OCI-LY3 (cell line): Measurements from ENCODE around the gene KAT7.

ENCODE experiments used
- H2AFZ ChIP-seq: fragments of 200-600, 300-600 bp; shearing (Covaris generic); 2 replicates; pipeline ENCODE4 v1.6.0; 2014; ENCODE audit warnings: antibody characterized with exemption, low read depth, low read length
- H3K27ac ChIP-seq: fragments of 200-600, 300-600 bp; sonication (generic); 2 replicates; pipeline ENCODE4 v1.5.1; 2014; ENCODE audit warnings: mild to moderate bottlenecking, low read length, moderate library complexity, mixed read lengths
- H3K27me3 ChIP-seq: fragments of 200-600, 300-600 bp; sonication (generic); 2 replicates; pipeline ENCODE4 v1.6.1; 2014; ENCODE audit warnings: low read depth, low read length, mixed read lengths
- H3K36me3 ChIP-seq: fragments of 200-600, 300-600 bp; sonication (generic); replicated peaks from 2 replicates; pipeline ENCODE3; 2014; ENCODE audit warnings: low read depth, low read length, mixed read lengths
- H3K4me1 ChIP-seq: fragments of 300-600, 200-600 bp; sonication (generic); 2 replicates; pipeline ENCODE4 v1.6.1; 2014; ENCODE audit warnings: low read length, mixed read lengths
- H3K4me2 ChIP-seq: fragments of 200-600, 300-600 bp; sonication (generic); 2 replicates; pipeline ENCODE4 v1.6.1; 2014; ENCODE audit warnings: low read length, mixed read lengths
- H3K4me3 ChIP-seq: fragments of 300-600, 200-600 bp; sonication (generic); 2 replicates; pipeline ENCODE4 v1.5.1; 2014; ENCODE audit warnings: antibody characterized with exemption, mild to moderate bottlenecking, low read length, moderate library complexity
- H3K79me2 ChIP-seq: fragments of 300-600, 200-600 bp; shearing (Covaris generic); 2 replicates; pipeline ENCODE4 v1.6.1; 2014; ENCODE audit warnings: mild to moderate bottlenecking, low read length, mixed read lengths
- H3K9ac ChIP-seq: fragments of 300-600, 200-600 bp; shearing (Covaris generic); 2 replicates; pipeline ENCODE4 v1.6.0; 2014; ENCODE audit warnings: mild to moderate bottlenecking, low read length, moderate library complexity
- H3K9me3 ChIP-seq: fragments of 200-600, 300-600 bp; shearing (Covaris generic); 2 replicates; pipeline ENCODE4 v1.6.1; 2014; ENCODE audit warnings: low read length, mixed read lengths; ENCODE audit not compliant: insufficient read depth
- H4K20me1 ChIP-seq: fragments of 200-600, 300-600 bp; sonication (generic); 2 replicates; pipeline ENCODE4 v1.6.1; 2016; ENCODE audit warnings: low read length, mixed read lengths; ENCODE audit not compliant: insufficient read depth
- EZH2phosphoT487 ChIP-seq: fragments of 200-600 bp; shearing (Covaris generic); IDR thresholded peaks from 2 replicates; pipeline ENCODE4 v1.6.1; 2018; ENCODE audit warnings: antibody characterized with exemption, mixed run types, low read depth
- TF ChIP-seq, protein P1 (sequence below): fragments of 200-600, 300-600 bp; sonication (generic); IDR thresholded peaks from 2 replicates; pipeline ENCODE4 v1.5.1; 2014; ENCODE audit warnings: antibody characterized with exemption, low read length, low read depth

Gene KAT7

DNA sequence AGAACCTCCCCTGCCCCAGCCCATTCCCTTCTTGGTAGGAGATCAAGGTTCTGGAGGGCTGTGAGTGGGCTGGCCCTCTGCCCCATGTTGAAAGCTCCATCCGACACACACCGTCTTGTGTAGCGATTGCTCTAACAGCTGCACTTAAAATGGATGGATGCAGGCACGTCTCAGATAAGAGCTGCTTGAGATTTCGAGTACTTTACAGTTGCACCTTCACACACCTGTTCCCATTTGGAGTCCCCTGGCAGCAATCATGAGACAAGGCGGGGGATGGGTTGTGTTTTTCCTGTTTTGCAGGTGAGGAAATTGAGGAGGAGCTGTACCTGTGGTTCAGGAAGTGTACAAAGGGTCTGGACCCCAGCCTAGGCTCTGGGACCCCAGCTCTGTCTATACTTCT, 85.0 kb downstream of the KAT7 start:
- Histone ChIP-seq H3K9ac (no peak overlapping the region), H3K9me3 (no peaks in the 10 kb centered on the region)
- TF ChIP-seq EZH2phosphoT487 = no peak
- TF ChIP-seq, protein P1, sequence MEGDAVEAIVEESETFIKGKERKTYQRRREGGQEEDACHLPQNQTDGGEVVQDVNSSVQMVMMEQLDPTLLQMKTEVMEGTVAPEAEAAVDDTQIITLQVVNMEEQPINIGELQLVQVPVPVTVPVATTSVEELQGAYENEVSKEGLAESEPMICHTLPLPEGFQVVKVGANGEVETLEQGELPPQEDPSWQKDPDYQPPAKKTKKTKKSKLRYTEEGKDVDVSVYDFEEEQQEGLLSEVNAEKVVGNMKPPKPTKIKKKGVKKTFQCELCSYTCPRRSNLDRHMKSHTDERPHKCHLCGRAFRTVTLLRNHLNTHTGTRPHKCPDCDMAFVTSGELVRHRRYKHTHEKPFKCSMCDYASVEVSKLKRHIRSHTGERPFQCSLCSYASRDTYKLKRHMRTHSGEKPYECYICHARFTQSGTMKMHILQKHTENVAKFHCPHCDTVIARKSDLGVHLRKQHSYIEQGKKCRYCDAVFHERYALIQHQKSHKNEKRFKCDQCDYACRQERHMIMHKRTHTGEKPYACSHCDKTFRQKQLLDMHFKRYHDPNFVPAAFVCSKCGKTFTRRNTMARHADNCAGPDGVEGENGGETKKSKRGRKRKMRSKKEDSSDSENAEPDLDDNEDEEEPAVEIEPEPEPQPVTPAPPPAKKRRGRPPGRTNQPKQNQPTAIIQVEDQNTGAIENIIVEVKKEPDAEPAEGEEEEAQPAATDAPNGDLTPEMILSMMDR = no peak

DNA sequence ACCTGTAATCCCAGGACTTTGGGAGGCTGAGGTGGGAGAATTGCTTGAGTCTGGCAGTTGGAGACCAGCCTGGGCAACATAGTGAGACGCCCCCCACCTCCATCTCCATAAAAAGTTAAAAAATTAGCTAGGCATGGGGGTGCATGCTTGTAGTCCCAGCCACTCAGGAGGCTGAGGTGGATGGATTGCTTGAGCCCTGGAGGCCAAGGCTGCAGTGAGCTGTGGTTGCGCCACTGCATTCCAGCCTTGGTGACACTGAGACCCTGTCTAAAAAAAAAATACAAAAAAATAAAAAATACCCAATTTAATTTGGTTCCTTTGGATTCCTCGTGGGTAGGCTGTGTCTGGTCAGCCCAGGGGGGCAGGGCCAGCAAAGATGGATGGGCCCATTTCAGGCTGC, 85.4 kb downstream of the KAT7 start:
- Histone ChIP-seq H3K27me3 (peaks cover 5% of the 10 kb centered on the region), H3K4me1 (no peaks in the 10 kb centered on the region), H4K20me1 (no peaks in the 10 kb centered on the region), H3K9me3 (no peaks in the 10 kb centered on the region), H3K4me2 (no peak overlapping the region), H3K4me3 (no peak overlapping the region), H3K36me3 (no peaks in the 10 kb centered on the region), H2AFZ (no peak overlapping the region), H3K9ac (no peak overlapping the region), H3K79me2 (no peaks in the 10 kb centered on the region), H3K27ac (no peak overlapping the region)
- TF ChIP-seq, protein P1 = no peak
- no peak for TF ChIP-seq EZH2phosphoT487

More for the DNA sequence above, 85.0 kb downstream of the KAT7 start:
- H3K36me3 ChIP-seq = no peaks in the 10 kb centered on the region
- no peaks in the 10 kb centered on the region for H3K4me1 ChIP-seq
- H2AFZ ChIP-seq = no peak overlapping the region
- no peak overlapping the region for H3K4me2 ChIP-seq
- peaks cover 5% of the 10 kb centered on the region for H3K27me3 ChIP-seq
- no peaks in the 10 kb centered on the region for H3K79me2 ChIP-seq
- H3K4me3 ChIP-seq = no peak overlapping the region
- no peaks in the 10 kb centered on the region for H4K20me1 ChIP-seq
- H3K27ac ChIP-seq = no peak overlapping the region

DNA sequence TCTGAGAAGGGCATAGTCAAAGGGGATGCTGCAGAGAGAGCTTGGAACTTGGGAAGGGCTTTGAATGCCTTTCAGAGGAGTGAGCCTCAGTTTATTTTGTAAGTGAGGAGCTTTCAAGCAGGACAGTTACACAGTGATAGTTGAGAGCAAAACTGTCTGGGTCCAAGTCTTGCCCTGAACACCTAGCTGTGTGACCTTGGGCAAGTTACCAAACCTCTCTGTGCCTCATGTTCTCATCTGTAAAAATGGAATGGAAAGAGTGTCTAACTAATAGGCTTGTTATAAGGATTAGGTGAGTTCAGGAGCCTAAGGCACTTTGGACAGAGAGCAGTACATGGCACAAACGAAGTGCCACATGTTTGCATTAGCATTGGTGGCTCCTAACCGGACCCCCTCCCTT, 86.4 kb downstream of the KAT7 start:
- H3K27me3 ChIP-seq = peaks cover 5% of the 10 kb centered on the region
- no peak overlapping the region for H3K27ac ChIP-seq
- H3K9ac ChIP-seq = no peak overlapping the region
- H3K79me2 ChIP-seq = no peaks in the 10 kb centered on the region
- no peak for TF ChIP-seq EZH2phosphoT487
- TF ChIP-seq, protein P1 = no peak
- no peaks in the 10 kb centered on the region for H3K9me3 ChIP-seq
- H4K20me1 ChIP-seq = no peaks in the 10 kb centered on the region
- H3K4me1 ChIP-seq = no peaks in the 10 kb centered on the region
- no peak overlapping the region for H2AFZ ChIP-seq
- no peak overlapping the region for H3K4me2 ChIP-seq
- no peaks in the 10 kb centered on the region for H3K36me3 ChIP-seq
- no peak overlapping the region for H3K4me3 ChIP-seq

DNA sequence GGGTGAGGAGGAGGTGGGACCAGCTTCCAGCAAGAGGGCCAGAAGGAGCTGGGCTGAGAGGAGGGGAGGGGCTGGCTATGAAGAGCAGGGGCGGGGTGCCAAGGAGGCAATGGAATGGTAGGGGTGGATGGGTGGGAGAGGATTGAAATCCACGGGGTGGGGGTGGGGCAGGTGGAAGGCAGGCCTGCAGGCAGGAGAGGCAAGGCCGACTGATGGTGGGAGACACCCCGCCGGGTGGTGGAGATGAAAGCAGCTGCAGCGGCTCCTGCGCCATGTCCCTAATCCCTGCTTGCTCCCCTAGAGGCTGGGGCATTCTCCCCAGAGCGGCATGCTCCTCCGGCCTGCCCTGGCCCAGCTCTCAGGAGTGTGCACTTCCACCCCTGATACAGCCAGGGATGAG, 87.2 kb downstream of the KAT7 start:
- no peak overlapping the region for H2AFZ ChIP-seq
- H3K9ac ChIP-seq = no peak overlapping the region
- no peak overlapping the region for H3K4me2 ChIP-seq
- TF ChIP-seq EZH2phosphoT487 = no peak
- TF ChIP-seq, protein P1 = no peak
- no peaks in the 10 kb centered on the region for H3K79me2 ChIP-seq
- no peaks in the 10 kb centered on the region for H3K9me3 ChIP-seq
- no peaks in the 10 kb centered on the region for H4K20me1 ChIP-seq
- H3K4me1 ChIP-seq = peaks cover 4% of the 10 kb centered on the region
- H3K4me3 ChIP-seq = no peak overlapping the region
- no peaks in the 10 kb centered on the region for H3K36me3 ChIP-seq
- H3K27ac ChIP-seq = no peak overlapping the region
- H3K27me3 ChIP-seq = peaks cover 5% of the 10 kb centered on the region
